Mammary epithelial cell (primary cell): ENCODE results near the gene FUT3.

Experiments
- CTCF ChIP-seq, 2 donors: IDR thresholded peaks in 1 of 2; conservative IDR thresholded peaks in 1 of 2; 2 replicates each; pipeline ENCODE4 v1.5.1; 2011 to 2012; ENCODE audit warnings: inconsistent platforms in 2 of 2, low read length in 2 of 2, mild to moderate bottlenecking in 2 of 2, control low read depth in 1 of 2, low read depth in 1 of 2; ENCODE audit not compliant: insufficient read depth in 1 of 2; ENCODE audit errors: extremely low read depth in 1 of 2
- EZH2 ChIP-seq: IDR thresholded peaks from 2 replicates; pipeline ENCODE4 v1.6.1; 2012; ENCODE audit warnings: low read length, inconsistent platforms, borderline replicate concordance

GRCh38 chr19:5818594-5818993 lies 32.7 kb downstream of the FUT3 start:
- TF ChIP-seq CTCF (conservative IDR thresholded peaks at IDR 0.05 in 1 of 2, IDR thresholded peaks at IDR 0.05 in 1 of 2; ENCODE audit: extremely low read depth in 1 of 2, insufficient read depth in 1 of 2, low read depth in 1 of 2, low read length in 2 of 2), result no peak
- TF ChIP-seq EZH2, result no peak
